Measurements from ENCODE around the gene DUOXA2.
"Not testable (repeated sequence)": the region's sequence is repeated elsewhere in the genome, so short reads cannot be mapped to it uniquely, and the experiment has no call there.

DUOXA2 gene

DNA sequence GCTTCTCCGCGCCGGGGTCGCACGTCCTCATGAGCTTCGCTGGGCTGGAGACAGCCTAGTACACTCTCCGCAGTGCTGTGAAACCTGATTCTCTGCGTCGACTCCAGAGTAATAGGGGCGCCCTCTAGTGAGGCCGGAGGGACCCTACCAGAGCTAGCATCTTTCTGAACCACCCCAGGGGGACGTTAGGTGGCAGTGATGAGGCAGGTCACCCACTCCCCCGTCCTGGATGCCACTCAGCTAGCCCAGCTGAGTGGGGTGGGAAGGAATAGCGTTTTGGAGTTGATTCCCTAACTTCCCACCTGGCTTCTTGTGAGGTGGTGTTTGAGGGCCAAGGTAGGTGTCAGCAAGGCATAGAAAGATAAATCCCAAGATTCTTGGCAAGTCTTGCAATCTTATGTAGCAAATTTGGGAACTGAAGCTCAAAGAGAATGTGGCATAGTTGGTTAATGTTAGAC is 4.0 kb downstream of the DUOXA2 start:
- DNase-seq: peak; percentile 11

DNA sequence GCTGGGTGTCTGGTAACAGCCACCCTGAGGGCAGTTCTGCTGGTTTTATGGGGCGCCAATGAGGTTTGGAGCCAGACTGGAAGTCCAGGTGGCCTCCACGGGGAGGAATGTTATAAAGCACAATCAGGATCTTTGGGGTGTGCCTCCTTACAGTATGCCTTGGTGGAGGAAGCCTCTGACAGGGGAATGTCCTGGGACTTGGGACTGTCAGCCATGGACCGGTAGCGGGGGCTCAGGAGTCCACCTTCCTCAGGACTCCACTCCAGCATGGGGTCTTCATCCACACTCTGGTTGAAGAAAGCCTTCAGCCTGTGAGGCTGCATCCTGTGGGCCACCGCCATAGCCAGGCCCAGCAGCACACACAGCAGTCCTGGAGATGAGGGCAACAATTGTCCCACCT is 4.9 kb downstream of the DUOXA2 start:
- DNase-seq: no peak

DNA sequence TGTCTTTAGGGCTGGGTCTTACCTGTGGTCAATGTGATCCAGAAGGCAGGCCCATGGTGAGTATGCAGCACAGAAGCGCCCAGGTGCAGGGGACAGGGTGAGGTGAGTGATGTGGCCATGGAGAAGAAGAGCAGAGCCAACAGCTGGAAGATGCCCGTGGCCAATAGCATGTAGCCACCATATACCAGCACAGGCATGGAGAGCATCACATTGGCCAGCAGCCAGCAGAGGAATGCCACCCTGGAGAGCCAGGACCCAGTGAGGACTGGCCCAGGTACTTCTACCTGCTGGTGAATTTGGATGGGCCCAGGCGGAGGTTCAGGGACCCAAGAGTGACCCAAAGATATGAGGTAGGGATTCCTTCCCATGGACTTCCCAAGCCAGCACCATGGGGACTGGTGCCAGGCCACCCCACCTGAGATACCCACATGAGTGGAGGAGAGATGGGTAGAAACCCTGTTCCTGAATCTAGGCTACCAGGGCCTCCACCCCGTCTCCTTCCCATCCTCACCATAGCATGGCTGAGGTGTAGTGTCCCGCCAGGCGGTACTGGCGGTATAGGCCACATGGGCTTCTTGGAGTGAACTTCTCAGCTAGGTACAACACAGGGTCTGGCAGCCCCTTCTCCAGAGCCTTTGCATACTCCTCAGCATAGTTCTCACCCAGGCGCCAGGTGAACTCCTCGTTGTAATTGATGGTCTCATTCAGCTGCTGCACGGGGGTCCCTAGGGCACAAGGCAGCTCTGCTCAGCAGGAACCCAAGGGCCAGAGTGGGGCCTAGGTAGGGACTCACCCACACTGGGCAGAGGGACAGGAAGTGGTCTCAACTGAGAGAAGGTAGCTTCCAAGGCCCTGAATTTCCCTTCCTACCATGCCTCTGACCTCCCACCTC is 6.2 kb downstream of the DUOXA2 start:
- no peak for DNase-seq

DNA sequence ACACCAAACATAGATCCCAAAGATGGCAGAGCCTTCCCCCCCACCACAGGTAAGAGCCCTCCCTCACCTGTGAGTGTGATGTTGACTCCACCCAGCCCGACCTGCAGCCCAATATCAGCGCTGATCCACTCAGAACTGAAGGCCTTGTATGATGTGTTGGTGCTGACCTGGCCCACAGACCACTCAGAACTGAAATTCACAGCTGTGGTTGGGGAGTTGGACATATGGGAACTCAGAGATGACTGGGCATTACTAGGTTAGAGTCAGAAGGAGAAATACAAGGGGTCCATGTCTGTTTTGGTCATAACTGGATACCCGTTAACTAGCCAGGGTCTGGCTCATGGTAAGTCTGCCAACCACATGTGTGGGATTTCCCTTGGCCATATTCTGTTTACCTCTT is 6.9 kb downstream of the DUOXA2 start:
- DNase-seq: no peak

DNA sequence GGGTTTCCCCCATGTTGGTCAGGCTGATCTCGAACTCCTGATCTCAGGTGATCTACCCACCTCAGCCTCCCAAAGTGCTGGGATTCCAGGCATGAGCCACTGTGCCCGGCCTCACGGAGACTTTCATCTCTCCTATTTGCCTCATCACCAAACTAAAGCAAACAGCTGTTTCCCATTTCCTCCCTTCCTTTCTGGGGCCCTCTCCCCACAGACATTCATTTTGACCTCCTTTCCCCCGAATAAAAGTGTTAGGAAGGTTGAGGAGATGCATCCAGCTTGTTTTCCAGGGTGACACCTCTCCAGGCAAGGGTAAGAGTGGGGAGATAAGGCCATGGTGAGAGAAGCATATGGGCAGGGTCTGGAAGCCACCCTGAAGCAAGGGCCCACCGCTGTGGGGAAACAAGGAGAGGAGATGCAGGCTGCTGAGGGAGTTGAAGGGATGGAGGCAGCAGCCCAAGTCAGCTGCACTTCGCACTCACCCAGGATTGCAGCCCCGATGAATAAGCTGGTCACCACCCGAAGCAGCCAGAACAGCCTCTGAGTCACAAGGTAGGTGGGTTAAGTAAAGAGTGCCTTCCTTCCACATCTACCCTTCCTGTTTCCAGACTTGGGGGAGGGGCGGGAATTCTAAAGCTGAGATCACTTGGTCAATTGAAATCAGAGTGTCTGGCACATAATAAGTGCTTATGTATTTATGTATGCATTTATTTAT is 7.7 kb downstream of the DUOXA2 start:
- DNase-seq: no peak

DNA sequence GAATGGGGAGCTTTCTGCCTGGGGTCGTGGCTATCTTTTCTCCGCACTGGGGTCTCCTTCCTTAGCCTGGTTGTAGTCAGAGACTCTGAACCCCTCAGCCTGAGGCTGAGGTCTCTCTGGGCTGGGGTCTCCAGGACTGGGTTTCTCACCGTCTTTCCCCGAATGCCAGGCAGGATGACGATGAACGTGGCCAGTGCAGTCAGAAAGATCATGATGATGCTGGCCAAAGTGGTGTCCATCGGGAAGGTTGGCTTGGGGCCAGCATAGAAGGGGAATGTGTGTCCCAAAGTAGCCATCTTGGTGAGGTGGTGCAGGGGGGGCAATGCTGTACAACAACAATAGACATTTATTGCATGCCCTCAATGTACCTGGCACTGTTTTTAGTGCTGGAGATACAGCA is 8.6 kb downstream of the DUOXA2 start:
- no peak for DNase-seq

DNA sequence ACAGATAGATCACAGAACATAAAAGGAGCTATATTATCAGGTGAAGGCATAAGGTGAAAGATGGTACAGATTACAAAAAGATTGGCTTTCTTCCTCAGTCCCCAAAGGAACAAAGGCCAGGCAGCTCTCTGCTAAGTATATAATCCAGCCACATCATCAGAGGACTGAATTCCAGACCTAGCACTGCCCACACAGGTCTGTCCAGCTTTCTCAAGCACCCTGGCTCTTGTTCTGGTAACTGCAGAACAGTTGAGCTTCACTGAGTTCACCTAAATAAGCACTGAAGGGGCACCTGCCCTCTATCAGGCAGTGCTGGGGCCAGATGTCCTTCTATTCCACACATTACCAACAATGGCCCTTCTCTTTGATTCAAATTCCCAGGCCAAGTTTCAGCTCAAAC is 9.3 kb downstream of the DUOXA2 start:
- no peak for DNase-seq

DNA sequence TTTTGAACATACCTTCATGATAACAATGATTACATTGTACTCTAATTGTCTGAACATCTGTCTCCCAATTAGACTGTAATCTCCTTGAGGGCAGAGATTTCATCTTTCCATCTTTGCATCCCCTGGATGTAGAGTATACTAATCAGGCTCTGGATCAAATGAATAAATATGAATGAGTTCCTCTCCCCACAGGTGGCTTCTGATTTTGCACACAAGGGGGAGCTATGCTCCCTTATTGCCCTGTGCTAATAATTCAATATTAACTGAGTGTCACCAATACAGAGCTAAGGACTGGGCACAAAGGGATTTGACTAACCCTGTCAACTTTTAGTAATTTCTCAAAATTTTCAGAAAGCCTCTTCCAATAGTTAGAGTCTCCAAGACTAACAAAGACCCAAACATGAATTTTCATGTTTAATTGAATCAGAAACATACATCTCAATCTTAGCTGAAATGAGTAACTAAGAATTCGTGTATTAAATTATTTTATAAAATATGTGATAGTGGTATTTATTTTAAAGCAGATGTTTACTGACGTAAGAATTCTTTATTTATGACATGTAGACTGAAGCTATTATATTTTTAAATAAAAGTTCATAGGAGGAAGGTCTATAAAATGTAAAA is 12.5 kb downstream of the DUOXA2 start:
- no peak for DNase-seq

DNA sequence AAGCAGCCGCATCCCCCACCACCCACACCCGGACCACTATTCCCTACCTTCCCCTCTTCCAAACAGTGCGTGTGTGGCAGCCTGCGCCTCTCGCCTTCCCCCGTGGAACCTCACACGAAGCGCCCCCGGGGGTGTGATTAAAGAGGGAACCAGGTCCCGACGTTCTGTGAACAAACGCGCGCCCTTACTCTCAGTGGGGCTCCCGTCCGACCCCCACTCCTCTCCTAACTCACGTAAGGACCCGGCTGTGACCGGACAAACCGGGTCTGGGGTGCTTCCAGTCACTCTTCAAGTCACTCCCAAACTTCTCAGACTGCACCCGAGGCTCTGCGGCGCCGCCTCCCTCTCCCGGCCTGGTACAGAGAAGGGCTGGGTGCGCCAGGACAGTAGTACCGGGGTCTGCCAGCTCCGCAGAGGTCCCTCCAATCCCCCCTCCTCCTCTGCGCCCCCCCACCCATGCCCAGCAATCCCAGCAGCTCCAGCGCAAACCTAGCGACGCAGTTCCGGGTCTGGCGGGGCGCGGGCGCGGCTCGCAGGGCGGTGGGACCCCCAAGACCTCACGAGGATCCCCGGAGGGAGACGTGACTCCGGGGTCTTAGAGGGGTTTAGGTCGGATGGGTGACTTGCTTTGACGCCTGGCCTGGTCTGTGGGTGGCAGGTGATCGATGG is 15.0 kb downstream of the DUOXA2 start:
- no peak for DNase-seq

DNA sequence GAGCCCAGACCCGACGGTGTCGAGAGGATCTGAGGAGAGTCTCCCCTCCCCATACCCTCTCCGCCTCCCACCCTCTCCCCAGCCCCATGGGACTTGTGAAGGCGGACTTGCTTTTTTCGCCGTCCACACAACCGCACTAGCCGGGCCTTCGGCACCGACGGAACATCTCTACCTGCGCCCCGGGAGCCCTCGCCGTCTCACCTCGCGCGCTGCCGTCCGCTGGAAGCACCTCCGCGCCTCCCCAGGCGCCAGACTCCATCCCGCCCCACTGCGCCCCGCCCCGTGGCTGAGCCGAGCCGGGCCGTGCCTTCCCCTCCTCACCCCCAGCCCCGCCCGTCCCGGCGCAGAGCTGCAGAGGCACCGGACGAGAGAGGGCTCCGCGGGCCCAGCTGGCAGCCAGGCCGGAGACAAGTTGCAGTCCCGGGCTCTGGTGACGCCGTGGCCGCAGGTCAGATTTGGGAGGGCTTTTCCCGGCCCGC is 15.6 kb downstream of the DUOXA2 start, which contains the start of the genes DUOX1 and DUOXA1:
TSS of gene DUOX1 (plus strand) at position 344 of the 479 bp plus-strand sequence. CDS start 1,973 bp downstream, outside the sequence.
TSS of gene DUOXA1 (minus strand) at position 229 of the 479 bp plus-strand sequence. CDS start 6,865 bp downstream, outside the sequence.
- no peak for DNase-seq

DNA sequence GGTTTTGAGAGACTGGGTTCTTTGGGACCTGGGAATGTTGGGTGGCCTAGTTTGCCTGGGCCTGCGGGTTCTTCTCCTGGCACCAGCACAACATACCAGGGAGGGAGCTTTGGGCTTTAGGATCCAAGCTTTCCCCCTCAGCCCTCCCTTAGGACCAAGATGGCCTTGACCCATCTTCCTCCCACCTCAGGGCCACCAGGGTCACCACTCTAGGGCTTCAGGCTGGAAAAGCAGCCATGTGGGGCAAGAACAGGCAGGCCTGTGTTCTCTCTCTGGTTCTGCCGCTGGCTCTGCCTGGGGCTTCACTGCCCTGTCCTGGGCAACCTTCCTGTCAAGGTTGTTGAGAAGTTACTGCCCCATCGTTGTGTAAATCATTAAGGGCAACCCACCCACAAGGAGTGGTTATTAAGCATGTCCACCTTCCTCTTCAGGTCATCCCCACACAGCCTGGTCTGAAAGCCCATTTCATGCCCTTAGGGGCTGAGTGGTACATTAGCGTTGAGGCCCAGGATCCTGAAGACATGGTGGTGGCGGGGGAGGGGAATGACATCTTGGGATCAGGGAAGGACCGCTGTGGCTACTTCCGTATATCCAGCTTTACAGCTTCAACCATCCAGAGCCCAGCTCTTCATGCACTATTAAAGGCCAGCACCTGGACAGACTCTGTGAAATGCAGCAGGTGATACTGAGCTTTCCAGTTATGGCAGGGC is 16.3 kb downstream of the DUOXA2 start:
- DNase-seq: no peak

DNA sequence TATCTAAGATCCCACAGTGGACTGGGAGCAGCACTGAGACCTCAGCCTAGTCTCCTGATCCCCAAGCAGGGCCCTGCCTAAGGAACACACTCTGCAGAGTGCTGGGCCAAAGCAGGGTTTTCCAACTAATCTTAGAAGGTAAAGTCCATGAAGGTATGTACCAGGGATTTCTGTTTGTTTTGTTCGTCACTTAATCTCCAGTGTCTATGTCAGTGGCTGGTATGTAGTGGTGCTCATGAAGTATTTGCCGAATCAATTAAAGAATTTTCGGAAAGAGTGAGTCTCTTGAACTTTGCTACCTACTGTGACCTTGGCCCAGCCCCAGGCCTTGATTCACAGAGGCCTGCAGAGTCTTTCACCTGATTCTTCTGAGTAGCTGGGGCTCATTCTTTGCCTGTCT is 17.4 kb downstream of the DUOXA2 start:
- DNase-seq: no peak

DNA sequence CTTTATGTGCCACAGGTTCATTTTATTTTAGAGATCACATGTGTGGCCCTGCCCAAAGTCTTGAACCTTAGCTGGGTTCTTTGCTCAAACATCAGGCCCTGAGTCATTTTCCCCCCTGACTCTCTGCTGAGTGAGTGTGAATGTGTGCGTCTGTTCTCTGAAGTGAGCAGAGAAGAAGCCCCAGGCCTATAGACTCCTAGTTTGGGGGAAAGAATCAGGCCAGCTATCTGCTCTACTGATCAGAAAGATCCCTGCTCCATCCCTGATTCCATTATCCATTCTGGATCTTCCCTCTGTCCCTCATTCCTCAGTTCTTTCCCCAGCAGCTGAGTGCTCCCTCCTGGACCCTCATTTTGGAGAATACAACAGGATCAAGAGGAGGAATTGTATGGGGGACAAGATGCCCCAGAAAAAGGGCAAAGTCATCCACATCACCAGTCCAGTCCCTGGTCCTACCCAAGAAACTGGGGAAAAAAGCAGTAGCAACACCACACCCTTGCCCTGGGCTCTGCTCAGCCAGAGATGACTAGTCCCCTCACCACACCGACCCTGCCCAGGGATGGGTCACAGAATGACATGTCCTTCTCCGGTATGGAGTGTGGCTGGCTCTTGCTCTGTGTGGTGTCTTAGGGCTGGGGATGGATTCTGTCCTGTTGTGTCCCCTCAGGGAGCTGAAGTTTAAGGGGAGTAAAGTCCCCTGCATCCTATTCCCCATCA is 18.9 kb downstream of the DUOXA2 start:
- DNase-seq: no peak

DNA sequence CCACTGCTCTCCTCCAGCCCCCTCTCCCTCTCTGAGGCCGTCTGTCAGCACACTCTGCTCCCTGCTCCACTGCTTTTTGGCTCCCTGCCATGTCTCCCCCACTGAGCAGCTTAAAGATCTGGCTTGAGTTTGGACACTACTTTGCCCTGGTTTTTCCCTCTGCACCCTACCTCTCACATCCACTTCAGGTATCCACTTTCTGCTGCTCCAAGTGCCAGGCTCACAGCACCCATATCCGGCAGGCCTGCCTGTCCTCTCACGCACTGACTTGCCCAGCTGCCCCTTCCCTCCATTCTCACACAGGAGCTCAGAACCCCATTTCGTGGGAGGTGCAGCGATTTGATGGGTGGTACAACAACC is 19.4 kb downstream of the DUOXA2 start:
- no peak for DNase-seq

DNA sequence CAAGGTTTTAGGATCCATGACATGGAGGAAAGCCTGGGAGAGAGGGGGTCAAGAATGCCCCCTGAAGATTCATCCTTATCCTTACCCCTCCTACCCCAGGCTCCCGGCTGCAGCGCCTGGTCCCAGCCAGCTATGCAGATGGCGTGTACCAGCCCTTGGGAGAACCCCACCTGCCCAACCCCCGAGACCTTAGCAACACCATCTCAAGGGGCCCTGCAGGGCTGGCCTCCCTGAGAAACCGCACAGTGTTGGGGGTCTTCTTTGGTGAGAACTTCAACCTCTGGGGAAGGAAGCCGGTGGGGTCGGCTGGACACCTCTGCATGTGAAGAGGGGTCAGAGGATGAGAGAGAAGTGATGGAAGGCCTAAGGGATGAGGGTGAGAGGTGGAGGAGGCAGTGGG is 19.9 kb downstream of the DUOXA2 start:
- no peak for DNase-seq

DNA sequence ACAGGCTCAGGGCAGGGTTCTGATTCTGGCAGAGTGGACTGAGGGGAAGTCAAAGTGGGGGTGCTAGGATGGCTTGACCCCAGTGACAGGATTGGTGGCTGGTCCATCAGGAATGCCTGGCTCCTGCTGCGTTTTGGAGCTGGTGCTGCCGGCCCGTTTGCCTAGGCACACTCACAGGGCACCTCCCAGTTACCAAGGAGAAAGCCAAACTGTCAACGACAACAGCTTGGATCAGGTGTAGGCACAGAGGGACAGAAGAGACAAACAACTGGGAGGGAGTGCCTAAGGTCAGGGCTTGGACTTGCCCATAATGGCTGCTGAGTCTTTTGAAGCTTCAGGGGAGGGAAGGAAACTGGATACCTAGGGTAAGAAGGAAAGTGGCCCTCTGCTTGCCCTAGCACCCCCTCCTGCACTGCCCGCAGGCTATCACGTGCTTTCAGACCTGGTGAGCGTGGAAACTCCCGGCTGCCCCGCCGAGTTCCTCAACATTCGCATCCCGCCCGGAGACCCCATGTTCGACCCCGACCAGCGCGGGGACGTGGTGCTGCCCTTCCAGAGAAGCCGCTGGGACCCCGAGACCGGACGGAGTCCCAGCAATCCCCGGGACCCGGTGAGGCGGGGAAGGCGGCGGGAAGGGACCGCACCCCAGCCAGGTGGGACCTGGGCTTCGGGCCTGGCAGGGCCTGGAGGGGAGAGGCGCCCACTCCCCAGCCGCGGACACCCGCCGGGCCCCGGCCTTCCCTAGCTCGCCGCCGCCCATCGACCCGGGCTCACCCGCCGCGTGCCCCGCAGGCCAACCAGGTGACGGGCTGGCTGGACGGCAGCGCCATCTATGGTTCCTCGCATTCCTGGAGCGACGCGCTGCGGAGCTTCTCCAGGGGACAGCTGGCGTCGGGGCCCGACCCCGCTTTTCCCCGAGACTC is 20.8 kb downstream of the DUOXA2 start:
- no peak for DNase-seq

DNA sequence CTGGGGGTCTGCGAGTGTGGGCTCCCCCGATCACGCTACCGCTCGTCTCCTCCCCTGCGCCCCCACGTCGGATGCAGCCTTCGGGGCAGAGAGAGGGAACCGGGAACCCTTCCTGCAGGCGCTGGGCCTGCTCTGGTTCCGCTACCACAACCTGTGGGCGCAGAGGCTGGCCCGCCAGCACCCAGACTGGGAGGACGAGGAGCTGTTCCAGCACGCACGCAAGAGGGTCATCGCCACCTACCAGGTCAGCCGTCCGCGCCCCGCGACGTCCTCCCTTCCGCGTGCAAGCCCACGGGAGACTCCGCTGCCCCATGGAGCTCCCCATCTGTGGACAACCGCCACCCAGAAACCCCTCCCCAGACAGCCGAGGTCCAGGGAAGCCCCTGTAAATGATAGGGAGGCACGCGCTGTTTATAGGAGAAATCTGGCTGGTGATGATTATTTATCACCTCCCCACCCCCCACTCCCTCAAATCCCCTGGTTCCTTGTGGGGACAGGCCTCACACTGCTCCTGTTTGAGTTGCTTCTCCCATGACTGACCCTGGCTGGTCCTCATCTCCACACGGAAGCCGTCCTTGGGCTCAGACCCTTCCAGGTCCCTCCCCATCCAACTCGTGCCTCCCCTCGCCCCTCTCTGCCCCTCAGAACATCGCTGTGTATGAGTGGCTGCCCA is 21.7 kb downstream of the DUOXA2 start:
- DNase-seq: not testable (repeated sequence)

DNA sequence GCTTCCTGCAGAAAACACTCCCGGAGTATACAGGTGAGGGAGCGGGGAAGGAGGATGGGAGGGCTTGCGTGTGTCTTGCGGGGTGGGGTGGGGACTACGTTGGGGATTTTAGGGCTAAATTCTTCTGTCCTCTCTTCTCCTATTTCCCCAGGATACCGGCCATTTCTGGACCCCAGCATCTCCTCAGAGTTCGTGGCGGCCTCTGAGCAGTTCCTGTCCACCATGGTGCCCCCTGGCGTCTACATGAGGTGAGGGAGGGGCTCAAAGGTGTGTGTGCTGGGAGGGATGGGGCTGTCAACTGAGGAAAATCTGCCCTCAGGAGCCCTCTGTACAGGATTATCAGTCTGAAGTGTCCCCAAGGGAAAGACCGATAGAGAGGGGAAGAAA is 22.2 kb downstream of the DUOXA2 start:
- no peak for DNase-seq

DNA sequence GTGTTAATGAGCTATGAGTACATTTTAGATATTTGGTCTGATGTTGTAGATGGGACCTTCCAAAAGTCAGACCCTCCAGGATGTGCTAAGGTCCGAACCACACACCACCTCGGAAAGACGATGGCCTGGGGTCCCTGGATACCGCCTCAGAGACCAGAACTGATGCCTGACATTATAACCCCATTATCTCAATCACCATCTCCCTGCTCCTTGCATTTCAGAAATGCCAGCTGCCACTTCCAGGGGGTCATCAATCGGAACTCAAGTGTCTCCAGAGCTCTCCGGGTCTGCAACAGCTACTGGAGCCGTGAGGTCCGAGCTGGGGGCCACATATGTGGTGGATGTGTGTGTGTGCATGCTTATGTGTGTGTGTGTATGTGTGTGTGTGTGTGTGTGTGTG is 23.6 kb downstream of the DUOXA2 start:
- DNase-seq: no peak
